ENCODE measurements around the gene NOSTRIN.
A peak's percentile ranks its signal among the peaks of the same experiment; 100 is the strongest.
"Not testable (repeated sequence)": the region's sequence is repeated elsewhere in the genome, so short reads cannot be mapped to it uniquely, and the experiment has no call there.

Gene NOSTRIN

GRCh38 chr2:168790226-168790902 lies 12.1 kb upstream of the NOSTRIN start:
- DNase-seq, result no peak

GRCh38 chr2:168791140-168791539 lies 11.3 kb upstream of the NOSTRIN start:
- DNase-seq, result not testable (repeated sequence)

DNA sequence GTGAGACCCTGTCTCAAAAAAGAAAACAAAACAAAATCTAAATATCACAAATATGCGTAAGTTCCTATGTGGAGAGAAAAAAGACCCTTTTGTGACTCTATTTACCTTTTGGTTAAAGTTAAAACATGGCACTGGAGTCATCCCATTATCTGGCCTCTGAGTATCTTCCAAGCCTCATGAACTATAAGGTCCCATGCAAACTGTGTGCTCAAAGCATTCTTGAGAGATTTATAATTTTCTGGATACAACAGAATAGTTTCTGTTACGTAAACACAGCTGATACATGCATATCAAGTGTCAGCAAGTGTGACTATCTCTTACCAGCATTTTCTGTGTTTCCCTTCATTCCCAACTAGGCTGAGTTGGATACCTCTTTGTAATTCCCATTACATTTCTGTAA lies 8.8 kb upstream of the NOSTRIN start:
- no peak for DNase-seq

DNA sequence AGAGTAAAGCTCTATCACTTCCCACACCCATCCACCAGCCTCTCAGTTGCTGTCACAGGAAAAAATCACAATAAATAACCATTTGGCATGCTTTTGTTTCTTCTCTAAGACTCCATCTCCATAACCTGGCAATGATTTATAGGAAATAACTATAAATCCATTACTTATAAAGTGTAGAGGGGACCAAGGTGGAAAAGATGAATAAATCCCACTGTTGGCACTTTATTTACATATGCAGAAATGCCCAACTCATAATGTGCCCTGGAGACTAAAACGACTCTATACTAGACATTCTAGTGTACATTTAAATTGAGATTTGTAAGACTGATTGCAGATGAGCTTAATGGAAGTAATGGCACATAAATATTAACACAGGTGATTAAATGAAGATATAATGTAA lies 7.5 kb upstream of the NOSTRIN start:
- no peak for DNase-seq

- DNase-seq, result no peak
These were observed 6.3 kb upstream of the NOSTRIN start for GRCh38 chr2:168796090-168796577.

DNA sequence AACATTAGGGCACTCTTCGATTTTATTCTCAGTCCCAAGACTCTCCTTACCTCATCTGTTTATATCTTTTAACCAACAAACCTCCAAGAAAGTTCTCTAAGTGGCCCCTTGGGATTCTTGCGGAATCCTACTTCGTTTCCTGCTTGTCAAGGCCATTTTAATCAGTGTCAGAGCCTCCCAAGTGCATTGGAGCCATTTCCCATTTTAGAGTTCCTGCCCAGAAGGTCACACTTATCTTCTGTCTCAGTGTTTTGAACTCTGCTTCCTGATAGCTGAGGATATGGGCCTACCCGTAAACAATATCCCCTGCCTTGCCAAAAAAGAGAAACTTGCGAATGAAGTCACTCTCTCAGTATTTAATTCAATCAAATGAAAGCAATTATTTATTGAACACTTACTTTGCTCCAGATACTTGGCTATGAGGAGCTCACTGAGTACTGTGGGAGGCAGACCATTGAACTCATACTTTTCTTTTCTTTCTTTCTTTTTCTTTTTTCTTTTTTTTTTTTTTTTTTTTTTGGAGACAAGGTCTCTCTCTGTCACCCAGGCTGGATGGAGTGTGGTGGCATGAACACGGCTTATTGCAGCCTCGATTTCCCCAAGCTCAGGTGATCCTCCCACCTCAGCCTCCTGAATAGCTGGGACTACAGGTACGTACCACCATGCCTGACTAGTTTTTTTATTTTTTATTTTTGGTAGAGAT lies 5.7 kb upstream of the NOSTRIN start:
- DNase-seq, result no peak

DNA sequence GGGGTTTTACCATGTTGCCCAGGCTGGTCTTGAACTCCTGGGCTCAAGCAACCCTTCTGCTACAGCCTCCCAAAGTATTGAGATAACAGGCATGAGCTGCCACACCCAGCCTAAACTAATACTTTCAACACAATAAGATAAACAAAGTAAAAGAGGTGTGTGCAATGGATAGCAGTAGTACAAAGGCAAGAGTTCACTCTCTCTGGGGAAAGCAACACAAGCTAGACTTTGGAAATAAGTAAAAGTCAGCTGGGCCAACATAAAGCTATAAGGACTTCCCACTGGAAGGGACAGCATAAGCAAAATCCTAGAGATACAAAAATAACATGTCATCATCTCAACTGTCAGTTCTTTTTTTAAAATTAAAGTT lies 5.2 kb upstream of the NOSTRIN start:
- DNase-seq, result no peak

DNA sequence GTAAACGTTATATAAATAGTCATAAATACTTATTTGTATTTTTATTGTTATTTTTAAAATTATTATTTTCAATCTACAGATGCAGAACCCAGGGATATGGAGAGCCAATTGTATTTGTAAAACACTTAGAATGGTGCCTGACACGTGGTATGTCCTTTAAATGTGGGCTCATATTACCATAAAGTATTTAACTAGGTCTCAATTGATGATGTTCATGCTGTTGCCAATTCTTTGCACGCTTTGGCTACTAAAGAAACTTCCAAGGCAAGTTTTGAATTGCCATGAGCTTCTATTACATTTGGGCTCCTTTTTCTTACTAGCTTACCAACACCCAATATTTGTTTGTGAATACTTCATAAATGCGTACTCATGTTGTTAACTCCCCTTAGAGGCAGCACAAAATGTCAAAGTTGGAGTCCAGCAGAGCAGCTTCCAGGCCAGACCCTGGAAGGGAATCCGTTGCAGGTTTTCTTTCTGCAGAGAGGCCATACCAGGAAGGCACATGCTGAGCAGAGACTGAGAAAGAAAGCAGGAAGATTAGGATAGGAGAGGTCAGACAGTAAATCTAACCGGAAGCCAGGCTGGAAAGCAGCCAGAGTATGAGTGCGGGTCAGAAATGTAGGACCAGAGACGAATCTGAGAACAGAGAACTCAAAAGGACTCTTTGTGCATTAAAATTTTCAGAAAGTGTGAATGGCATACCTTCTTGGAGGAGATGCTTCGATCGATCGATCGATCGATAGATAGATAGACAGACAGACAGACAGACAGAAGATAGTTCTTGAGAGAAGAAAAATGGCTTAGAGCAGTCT lies 4.2 kb upstream of the NOSTRIN start:
- DNase-seq, result no peak

GRCh38 chr2:168798888-168799410 lies 3.5 kb upstream of the NOSTRIN start:
- no peak for DNase-seq

- DNase-seq, result no peak
These were observed 966 bp upstream of the NOSTRIN start for GRCh38 chr2:168801471-168801870.

GRCh38 chr2:168802859-168803725 lies 655 bp downstream of the NOSTRIN start:
- DNase-seq, result no peak

- no peak for DNase-seq
These were observed 1.8 kb downstream of the NOSTRIN start for GRCh38 chr2:168804214-168804613.

DNA sequence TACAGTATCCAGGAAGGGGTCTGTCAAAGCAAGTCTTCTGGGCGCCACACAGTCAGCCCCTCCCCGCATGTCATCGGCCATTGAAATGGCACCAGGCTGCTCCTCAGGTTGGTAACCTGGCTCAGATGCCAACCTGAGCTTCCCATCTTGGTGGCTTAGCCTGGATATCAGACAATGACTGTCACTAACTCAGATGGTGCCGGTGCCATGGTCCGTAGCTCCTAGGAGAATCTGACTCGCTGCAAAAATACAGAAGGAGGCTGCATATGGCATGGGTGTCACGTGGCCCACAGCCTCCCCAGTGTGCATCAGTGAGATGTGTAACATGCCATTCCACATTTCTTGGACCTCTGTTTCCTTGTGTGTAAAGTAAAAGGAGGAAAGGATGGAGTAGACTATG lies 3.2 kb downstream of the NOSTRIN start:
- no peak for DNase-seq

DNA sequence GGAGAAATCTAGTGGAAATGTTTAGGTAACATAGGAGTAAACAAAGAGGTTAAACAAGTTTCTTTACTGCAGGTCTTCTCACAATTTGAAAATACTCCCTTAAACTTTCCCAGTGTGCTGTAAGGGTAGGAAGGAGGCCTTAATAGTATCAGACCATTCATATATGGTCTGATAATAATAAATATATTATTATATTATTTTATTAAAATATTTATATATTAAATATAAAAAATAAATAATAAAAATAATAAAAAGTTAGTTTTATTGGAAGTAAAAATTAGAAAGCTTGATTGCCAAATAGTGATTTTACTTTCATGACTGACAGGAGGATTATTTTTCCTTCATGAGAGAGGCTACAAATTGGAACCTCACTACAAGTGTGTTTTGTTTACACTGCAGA lies 7.1 kb downstream of the NOSTRIN start:
- DNase-seq, result no peak

GRCh38 chr2:168810235-168810634 lies 7.8 kb downstream of the NOSTRIN start:
- DNase-seq, result no peak

DNA sequence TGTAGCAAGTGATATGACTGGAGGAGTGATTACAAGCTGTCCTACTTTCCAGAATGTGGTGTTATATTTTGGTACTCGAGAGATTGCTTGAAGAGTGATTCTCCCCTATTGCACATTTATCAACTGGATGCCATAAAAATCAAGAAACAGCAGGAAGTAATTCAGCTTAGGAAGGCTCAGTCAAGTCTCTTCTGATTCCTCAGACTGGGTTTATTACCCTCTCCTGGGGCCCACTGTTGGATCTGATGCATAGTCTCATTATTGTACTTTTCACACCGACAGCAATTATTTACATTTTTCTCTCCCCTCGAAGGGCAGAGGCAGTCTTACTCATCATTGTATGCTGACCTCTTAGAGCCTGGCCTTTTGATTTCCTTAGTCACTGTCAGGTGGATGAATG lies 9.3 kb downstream of the NOSTRIN start:
- no peak for DNase-seq

DNA sequence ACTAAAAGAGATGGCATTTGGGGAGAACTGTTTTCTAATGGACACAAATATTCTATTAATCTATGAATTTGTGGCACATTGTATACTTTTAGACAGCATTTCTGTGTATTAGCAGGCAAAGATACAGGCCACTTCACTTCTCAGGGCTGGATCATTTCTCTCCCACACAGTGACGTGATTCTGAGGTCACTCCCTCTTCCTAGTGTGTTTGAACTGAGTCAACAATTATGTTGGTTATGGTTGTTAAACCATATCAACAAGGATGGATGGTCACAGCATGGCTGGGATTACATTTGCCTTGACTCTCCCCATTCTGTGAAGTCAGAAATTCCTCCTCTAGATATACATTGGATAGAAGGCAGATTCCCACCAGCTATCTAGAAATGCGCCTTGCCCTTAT lies 11.6 kb downstream of the NOSTRIN start:
- no peak for DNase-seq

DNA sequence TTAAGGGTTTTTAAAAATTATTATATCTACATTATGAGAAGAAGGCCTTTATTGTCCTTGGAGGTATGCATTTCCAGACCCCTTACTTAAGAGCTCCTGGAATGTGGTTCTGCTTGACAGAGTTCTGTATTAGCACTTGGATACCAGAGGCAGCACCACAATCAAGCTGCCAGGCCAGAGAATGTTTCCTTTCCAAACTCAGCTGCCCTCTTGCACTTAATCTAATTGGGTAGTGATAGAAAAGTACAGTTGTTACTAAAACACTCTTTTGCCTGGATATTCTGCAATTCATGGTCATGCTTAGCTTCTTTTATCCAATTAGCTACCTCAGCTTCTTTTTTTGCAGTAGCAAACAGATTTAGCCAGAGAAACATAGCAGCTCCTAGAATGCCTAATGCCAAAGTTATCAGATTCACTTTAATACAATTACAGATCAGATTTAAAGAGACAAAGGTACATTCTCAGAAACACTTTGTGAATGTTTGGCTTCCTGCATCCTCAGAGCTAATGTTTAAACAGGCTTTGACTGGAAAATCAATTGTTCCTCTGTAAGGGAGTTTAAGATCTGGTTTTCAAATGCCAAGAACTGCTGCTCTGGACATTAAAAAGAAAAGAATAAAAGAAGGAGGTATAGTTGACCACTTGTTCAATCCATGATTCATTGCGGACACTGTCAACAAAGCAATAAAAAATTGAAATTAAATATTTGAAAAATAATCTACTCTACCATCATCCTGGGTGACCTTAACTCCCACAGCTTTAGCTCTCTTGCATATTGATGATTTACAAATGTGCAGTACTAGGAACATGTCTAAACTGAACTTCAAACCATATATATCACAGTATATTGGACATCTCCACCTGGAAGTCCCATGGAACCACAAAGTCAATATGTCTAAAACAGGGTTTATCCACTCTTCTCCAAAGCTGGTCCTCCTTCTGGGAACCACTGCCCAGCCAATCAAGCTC lies 12.8 kb downstream of the NOSTRIN start:
- no peak for DNase-seq

- DNase-seq, result no peak
These were observed 13.9 kb downstream of the NOSTRIN start for GRCh38 chr2:168816369-168816768.

DNA sequence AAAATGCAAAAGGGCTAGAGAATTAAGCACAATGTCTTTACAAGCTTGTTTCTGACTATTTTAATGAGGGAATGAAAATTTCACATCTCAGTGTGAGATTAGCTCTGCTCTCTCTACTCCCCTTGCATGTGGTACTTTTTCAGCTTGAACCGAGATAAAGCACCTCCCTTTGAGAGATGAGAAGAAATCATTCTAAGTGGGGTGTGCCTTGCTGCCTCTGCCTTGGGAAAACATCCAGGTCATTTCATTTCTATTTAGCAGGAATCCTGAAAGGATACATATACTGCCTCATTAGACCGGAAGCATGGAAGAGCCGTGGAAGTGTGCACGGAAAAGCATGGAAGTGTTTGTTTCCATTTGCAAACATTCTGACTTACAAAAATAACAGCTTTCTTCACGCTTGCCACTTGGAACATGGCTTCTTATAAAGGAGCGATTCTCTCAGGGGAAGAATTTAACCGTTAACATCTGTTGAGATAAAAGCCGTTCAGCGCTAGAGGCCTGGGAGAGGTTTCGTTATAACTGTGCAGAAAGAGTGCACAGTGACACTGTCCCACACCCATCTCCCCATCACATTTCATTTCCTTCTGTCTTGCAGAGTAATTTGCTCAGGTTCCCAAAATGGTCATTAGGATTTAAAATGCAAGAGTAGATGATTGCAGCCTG lies 16.7 kb downstream of the NOSTRIN start:
- peak; percentile 47 for DNase-seq
